Globus pallidus (tissue), 1 donor: ENCODE data around the gene KLHL6.
A peak's percentile ranks its signal among the peaks of the same experiment; 100 is the strongest.
"Not testable (repeated sequence)": the region's sequence is repeated elsewhere in the genome, so short reads cannot be mapped to it uniquely, and the experiment has no call there.

Experiments
- DNase-seq: peaks from one replicate; pipeline ENCODE4 v3.0.0-alpha.2; 2015; ENCODE audit warnings: low spot score

Gene KLHL6

GRCh38 chr3:183486472-183486871 lies 69.0 kb downstream of the KLHL6 start:
- DNase-seq = no peak

GRCh38 chr3:183485585-183485984 lies 69.9 kb downstream of the KLHL6 start:
- no peak for DNase-seq

GRCh38 chr3:183485093-183485492 lies 70.4 kb downstream of the KLHL6 start:
- DNase-seq = no peak

- no peak for DNase-seq
These were observed 71.0 kb downstream of the KLHL6 start for GRCh38 chr3:183484431-183485075.

GRCh38 chr3:183481582-183481981 lies 73.9 kb downstream of the KLHL6 start:
- no peak for DNase-seq

- no peak for DNase-seq
These were observed 77.0 kb downstream of the KLHL6 start for GRCh38 chr3:183478501-183478900.

GRCh38 chr3:183477801-183478456 lies 77.6 kb downstream of the KLHL6 start:
- no peak for DNase-seq

- not testable (repeated sequence) for DNase-seq
These were observed 79.7 kb downstream of the KLHL6 start for GRCh38 chr3:183475764-183476162.

GRCh38 chr3:183475016-183475763 lies 80.3 kb downstream of the KLHL6 start:
- DNase-seq = no peak

- no peak for DNase-seq
These were observed 81.5 kb downstream of the KLHL6 start for GRCh38 chr3:183473969-183474368.

GRCh38 chr3:183472155-183472554 lies 83.4 kb downstream of the KLHL6 start:
- no peak for DNase-seq

- no peak for DNase-seq
These were observed 87.1 kb downstream of the KLHL6 start for GRCh38 chr3:183468424-183468823.

- no peak for DNase-seq
These were observed 88.9 kb downstream of the KLHL6 start for GRCh38 chr3:183466575-183466974.

GRCh38 chr3:183465710-183466109 lies 89.8 kb downstream of the KLHL6 start:
- DNase-seq = not testable (repeated sequence)

GRCh38 chr3:183464480-183464879 lies 91.0 kb downstream of the KLHL6 start:
- DNase-seq = no peak

GRCh38 chr3:183460081-183461055 lies 95.1 kb downstream of the KLHL6 start:
- no peak for DNase-seq

- peak; percentile 92 for DNase-seq
These were observed 100.4 kb downstream of the KLHL6 start for GRCh38 chr3:183455089-183455488.

GRCh38 chr3:183454064-183454463 lies 101.4 kb downstream of the KLHL6 start:
- DNase-seq = no peak

- DNase-seq = no peak
These were observed 105.7 kb downstream of the KLHL6 start for GRCh38 chr3:183449791-183450190.

- DNase-seq = peak; percentile 48
These were observed 106.1 kb downstream of the KLHL6 start for GRCh38 chr3:183449391-183449790.

GRCh38 chr3:183448369-183449128 lies 107.0 kb downstream of the KLHL6 start:
- peak; percentile 18 for DNase-seq
